GM19455 (cell line): Measurements from ENCODE around the gene AOPEP.

ENCODE experiments used
- ATAC-seq: cut with Tn5 transposase; IDR thresholded peaks from one replicate; pipeline ENCODE4 v1.9.1; 2021; ENCODE audit not compliant: unreplicated experiment

The AOPEP gene

DNA sequence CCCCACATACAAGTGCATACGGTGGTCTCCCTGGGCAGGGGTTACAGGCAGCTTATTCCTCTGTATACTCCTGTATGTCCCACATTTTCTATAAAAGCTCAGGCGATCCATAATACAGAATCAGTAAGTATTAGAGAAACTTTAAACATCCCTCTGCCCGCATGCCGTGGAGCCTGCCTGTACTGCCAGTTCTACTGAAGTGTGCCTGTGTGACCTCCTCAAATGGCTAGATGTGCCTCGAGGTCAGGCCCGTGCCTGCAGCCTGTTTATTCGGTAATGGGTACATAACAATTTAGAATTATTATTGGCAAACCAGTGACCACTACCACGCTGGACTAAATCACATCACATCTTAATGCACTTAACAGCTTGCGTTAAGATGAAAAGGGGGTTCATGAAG is 400.2 kb downstream of the AOPEP start:
- ATAC-seq, result no peak

DNA sequence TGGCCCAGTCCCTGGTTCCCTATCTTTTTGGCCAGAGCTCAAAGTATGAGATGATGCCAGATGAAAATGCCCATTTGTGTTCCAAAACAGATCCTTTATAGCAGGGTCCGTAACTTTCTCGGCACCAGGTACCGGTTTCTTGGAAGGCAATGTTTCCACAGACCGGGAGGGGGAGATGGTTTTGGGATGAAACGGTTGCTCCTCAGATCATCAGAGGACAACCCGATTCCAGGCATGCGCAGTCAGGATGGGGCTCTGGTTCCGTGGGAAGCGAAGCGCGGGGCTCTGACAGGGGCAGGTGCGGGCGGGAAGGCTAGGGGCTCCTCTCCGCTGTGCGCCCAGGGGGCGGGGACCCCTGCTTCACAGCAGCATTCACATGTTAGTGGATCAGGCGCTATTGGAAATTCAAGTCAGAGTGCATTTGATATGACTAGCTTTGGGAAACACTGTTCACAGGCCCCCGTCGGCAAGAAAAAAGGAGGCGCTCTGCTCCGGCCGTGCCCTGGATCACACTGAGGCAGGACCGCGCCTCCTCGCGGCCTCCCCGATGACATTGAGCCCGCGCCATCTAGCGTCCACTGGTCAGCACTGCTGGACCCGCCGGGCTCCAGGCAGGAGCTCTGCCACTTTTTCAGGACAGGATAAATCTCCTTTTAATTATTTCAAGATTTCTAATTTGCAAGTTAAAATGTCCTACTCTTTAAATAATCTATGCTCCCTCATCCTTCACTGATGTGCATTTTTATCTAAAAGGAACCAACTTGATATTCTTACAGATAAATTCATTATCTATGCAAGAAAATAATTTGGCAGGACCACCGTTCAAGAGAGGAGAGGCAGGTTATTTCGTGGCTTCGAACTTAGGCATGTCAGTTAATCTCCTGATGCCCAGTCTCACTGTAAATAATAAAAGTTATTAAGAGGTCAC is 401.0 kb downstream of the AOPEP start:
- ATAC-seq, result no peak

DNA sequence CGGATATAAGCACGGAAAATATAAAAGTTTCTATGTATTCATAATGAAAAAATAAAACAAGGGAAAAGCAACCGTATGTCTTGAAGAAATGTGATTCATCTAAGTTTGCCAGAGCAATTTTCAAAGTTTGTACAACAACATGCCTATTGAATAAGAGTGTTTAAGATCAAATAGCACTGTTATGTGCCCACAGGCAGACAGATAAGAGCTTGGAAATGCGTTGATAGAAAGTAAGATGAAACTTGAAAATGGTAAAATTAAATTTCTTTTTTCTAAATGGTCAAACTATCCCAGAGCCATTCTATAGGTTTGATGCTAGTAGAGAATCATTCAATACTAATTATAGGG is 401.7 kb downstream of the AOPEP start:
- ATAC-seq, result no peak

DNA sequence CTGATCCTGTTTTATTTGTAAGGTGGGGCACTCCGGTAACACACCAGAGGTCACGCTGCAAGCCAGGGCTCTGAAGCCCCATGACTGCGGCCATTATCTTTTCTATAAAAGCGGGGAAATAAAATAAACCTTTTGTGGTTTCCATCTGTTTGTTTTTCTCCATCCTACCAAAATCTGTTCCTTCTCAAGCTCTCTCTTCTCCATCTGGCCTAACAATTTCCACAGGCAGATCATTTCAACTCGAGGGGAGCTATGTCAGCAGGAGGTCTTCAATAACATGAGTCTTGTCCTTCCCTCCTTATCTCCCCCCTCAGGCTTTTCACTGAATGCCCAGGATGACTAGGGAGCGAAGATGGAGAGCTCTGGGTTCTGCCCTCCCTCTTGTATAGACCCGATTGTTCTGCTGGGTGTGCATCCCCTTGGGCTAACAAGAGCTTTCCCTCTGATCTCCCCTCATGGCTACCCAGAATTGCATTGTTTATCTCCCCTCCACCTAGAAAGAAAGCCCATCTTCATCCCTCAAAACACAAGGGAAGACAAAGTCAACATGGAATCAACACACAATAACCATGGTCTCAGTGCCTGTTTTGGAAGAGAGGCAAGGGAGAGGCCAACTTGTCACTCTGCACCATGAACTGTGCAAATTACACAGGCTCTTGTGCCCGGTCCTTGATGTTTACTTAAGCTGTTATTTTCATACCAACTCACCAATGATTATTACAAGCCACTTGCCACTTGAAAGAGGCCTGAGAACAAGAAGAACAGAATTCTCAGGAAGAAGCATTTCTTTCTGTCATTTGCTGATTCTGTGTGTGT is 403.2 kb downstream of the AOPEP start:
- ATAC-seq, result no peak

DNA sequence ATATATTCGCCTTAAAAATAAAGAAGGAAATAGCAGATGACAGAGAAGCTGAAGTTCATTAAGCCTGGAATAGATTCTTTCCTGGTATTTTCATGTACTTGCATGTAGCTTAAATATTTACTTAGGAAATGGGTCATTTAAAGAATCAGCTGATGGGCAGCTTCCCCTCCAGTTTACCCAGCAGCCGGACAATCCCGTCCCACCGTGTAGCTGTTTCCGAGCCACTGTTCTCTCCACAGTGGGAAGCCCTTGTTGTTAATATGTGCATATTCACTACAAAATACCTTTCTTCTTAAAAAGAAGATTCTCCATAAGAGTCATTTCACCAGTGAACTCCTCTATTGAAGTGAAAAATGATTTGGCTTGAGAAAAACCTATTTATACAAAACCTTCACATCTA is 404.0 kb downstream of the AOPEP start:
- no peak for ATAC-seq

DNA sequence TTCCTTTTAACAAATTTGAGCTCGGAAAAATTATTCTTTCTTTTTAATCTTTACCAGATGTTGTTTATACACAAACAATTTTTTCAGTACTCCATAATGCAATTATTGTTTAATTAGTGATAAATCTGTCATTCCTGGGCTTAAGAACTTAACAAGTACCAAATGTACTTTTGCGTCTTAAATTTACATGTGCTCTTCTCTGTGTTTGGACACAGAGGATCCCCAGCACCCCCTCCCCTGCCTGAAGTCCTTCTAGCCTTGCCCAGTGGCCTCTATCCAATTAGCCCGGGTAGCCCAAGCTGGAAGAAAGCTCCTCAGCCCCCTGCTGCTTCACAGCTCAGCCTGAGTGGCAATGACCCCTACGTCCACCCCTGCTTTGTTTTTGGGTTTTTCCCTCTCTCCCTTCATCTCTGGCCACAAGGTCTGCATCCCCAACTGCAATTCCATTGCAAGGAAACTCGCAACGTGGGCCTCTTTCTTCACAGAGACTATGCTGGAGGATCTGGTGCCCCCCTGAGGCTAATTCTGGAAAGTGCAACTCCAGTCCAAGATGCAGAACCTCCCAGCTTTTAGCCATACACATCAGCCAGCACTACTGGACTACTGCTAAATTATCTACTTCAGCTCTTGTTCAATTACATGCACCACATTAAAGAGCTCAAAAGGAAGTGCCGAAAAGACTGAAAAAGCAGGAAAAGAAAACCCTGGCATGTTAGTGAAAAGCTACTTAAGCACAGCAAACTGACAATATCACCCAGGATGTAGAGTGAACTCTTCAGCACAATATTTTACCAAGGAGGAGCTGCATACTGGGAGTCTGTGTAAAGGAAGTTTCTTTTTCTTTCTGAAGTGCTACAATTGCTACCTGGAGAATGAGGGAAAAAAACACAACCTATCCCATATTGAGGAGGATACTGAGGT is 404.8 kb downstream of the AOPEP start:
- no peak for ATAC-seq

DNA sequence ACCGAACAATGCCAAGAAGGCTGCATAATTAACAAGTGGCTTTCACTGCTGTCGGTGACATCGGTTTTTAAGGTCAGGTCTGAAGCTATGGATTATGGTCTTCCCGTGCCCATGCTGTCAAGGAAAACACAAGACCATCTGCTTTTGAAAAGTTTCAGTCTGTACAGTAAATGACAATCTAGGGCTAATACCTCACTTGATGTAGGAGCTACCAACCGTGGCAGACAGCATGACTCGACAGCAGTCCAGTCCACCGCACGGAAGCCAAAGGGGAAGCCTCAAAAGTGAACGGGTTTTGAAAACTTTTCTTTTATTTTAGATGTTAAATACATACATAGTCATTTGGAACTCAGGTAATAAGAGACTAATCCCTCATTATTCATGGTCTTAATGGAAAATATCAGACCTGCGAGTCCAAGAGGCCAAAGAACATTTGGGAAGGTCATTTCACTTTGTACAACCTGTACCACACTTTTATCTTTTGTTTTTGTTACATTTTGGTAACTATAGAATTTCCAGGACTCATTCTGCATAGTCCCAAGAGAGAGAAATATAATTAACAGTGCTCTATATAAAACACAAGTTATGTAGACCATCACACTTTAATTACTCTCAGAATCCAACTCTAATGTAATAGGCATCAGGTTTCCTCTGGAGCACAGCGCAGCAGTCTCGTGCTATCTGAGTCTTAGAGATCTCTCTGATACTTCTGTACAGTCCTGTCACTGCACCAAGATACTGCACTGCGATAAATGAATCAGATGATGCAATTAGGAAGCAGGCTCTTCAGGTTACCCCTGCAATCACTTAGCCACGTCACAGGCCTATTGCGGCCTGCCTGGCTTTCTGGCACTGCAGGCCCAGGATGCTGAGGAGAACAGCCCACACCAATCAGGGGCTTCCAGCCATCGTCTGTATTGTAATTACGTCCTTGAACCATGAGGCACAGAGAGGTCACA is 406.1 kb downstream of the AOPEP start:
- ATAC-seq, result no peak

DNA sequence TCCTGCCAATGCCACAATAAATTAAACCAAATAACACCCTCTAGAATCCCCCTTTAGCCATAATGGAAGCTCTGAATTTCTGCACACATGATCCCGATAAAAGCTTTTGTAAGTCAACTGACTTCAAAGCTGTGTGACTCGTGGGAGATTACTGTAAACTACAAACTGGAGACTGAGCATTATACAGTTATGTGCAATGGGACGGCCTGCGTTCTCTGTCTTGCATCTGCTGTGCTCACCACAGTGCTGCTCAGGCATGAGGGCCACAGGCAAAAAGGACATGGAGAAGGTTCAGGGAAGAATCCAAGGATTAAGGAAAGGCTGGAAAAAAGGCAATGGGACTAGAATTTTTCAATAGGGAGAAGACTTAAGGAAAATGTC is 406.8 kb downstream of the AOPEP start:
- ATAC-seq, result no peak

DNA sequence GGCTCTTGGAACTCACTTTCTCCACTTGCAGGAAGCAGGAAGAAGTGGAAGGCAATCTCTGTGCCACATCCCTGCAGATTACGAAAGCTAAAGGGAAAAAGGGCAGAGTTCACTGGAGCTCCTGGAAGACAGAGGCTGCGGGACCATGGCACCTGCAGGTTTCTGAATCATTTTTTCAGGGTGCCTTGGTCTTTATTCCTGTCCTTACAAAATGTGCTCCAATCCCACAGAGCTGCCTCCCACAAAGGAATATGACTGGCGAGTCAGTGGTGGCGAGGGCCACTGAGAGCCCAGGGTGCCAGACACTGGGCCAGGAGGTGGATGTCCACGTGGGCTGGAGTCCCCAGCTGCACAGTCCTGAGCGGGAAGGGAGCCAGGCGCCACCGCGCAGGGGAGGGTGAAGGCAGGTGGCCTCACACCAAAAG is 408.0 kb downstream of the AOPEP start:
- ATAC-seq, result no peak

DNA sequence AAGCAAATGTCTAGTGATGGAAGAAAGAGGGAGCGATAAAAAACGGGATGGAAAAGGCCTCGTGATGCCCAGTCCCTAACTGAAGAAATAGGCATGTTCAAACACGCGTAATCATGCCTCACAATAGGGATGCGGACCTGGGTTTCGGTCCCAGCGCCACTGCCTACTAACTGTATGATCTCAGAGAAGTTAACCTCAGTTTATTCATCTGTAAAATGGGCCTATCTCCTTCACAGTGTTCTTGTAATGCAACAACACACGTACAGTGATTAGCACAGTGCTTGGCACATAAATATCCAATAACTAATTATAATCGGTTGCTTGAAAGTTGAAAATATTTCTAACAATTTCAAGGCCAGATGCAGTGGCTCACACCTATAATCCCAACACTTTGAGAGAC is 409.3 kb downstream of the AOPEP start:
- ATAC-seq, result no peak
